CD1c-positive myeloid dendritic cell (primary cell): ENCODE results near the gene SESN3.

Experiments used
- DNase-seq: peaks from one replicate; pipeline ENCODE4 v3.0.0-alpha.2; 2016; ENCODE audit errors: extremely low spot score

The SESN3 gene

GRCh38 chr11:95121698-95122097, 109.3 kb downstream of the SESN3 start:
- DNase-seq, result no peak

GRCh38 chr11:95119361-95120060, 111.5 kb downstream of the SESN3 start:
- no peak for DNase-seq

DNA sequence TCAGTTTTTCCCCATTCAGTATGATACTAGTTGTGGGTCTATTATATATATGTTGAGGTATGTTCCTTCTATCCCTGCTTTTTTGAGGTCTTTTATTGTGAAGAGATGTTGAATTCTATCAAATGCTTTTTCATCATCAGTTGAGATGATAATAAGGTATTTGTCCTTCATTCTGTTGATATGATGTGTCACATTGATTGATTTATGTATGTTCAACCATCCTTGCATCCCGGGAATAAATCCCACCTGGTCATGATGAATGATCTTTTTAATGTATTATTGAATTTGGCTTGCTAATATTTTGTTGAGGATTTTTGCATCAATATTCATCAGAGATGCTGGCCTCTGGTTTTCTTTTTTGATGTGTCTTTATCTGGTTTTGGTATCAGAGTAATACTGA, 115.4 kb downstream of the SESN3 start:
- DNase-seq, result no peak
